GM19438 (cell line): Measurements from ENCODE around the gene ASB5.
A peak's percentile ranks its signal among the peaks of the same experiment; 100 is the strongest.
"Not testable (repeated sequence)": the region's sequence is repeated elsewhere in the genome, so short reads cannot be mapped to it uniquely, and the experiment has no call there.

Experiments used
- ATAC-seq: cut with Tn5 transposase; IDR thresholded peaks from one replicate; pipeline ENCODE4 v1.9.1; 2021; ENCODE audit warnings: low read depth; ENCODE audit not compliant: unreplicated experiment

The ASB5 gene

GRCh38 chr4:176279560-176279959 lies 10.5 kb upstream of the ASB5 start:
- not testable (repeated sequence) for ATAC-seq

- peak; percentile 79 for ATAC-seq
These were observed 8.3 kb upstream of the ASB5 start for GRCh38 chr4:176277162-176277904.

GRCh38 chr4:176276710-176277109 lies 7.7 kb upstream of the ASB5 start:
- no peak for ATAC-seq

GRCh38 chr4:176274441-176274840 lies 5.4 kb upstream of the ASB5 start:
- no peak for ATAC-seq

- no peak for ATAC-seq
These were observed 4.7 kb upstream of the ASB5 start for GRCh38 chr4:176273736-176274135.

GRCh38 chr4:176272799-176273198 lies 3.8 kb upstream of the ASB5 start:
- ATAC-seq, result no peak

GRCh38 chr4:176271749-176272148 lies 2.7 kb upstream of the ASB5 start:
- no peak for ATAC-seq

GRCh38 chr4:176270669-176271068 lies 1.6 kb upstream of the ASB5 start:
- no peak for ATAC-seq

- ATAC-seq, result no peak
These were observed 3.0 kb downstream of the ASB5 start for GRCh38 chr4:176266026-176266425.

- peak; percentile 84 for ATAC-seq
These were observed 6.8 kb downstream of the ASB5 start for GRCh38 chr4:176262243-176262642.

GRCh38 chr4:176261481-176261880 lies 7.5 kb downstream of the ASB5 start:
- no peak for ATAC-seq

GRCh38 chr4:176261018-176261417 lies 8.0 kb downstream of the ASB5 start:
- no peak for ATAC-seq

GRCh38 chr4:176259330-176260090 lies 9.5 kb downstream of the ASB5 start:
- ATAC-seq, result no peak

- ATAC-seq, result no peak
These were observed 10.9 kb downstream of the ASB5 start for GRCh38 chr4:176258135-176258534.

GRCh38 chr4:176256921-176257320 lies 12.1 kb downstream of the ASB5 start:
- no peak for ATAC-seq

GRCh38 chr4:176242764-176243347 lies 26.2 kb downstream of the ASB5 start:
- ATAC-seq, result no peak

GRCh38 chr4:176241703-176242102 lies 27.3 kb downstream of the ASB5 start:
- ATAC-seq, result no peak

GRCh38 chr4:176238826-176239225 lies 30.2 kb downstream of the ASB5 start:
- ATAC-seq, result no peak

GRCh38 chr4:176238157-176238610 lies 30.8 kb downstream of the ASB5 start:
- no peak for ATAC-seq

GRCh38 chr4:176236946-176237345 lies 32.1 kb downstream of the ASB5 start:
- ATAC-seq, result no peak

- ATAC-seq, result no peak
These were observed 38.2 kb downstream of the ASB5 start for GRCh38 chr4:176230836-176231235.

GRCh38 chr4:176229645-176230044 lies 39.4 kb downstream of the ASB5 start:
- ATAC-seq, result no peak
